Measurements from ENCODE around the gene TBC1D4.

The TBC1D4 gene

DNA sequence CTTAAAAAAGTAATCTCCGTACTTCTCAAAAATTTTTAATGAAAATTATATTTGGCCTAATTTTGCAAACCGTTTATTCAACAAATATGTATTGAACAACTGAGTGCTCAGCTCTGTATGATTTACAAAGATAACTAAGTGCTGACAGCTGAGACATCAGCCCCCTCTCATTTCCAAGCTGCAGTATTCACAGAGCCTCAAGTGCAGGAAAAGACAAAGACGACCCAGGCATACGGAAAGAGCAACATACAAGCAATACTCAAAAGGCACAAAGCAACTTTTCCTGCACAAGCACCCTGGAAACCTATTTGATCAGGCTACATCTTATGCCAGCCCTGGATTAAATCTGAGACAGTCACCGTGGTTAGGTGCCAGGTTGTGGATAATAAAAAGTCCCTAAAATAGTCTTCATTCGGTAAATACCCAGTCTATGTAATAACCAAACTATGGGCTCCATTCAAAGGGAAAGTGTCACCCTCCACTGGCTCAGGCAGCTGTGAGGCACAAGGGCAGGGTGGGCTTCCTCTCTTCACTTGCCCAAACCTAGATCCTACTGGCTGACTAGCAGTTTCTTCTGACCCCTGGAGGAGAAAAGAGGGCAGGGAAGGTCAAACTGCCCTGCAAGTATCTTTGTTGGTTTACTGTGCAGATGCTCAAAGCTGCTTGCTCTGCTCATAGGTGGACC is 65.5 kb downstream of the TBC1D4 start:
- no peak for DNase-seq

DNA sequence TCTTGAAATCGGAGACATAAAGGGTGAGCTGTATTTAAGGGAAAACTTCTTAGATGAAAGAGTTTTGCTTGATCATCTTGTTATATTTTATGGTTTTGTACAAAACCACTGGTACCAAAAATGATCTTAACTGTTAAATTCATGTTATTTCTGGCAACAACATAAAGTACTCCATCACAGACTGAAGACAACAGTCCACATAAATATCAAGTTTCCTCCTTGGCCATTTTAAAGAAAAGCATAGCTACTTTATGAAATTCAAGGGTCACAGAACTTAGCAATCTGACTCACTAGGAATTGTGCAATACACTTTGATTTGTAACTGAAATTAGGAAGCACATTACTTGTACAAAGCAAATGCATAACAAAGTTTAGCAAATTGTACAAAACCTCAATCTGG is 66.3 kb downstream of the TBC1D4 start:
- no peak for DNase-seq

DNA sequence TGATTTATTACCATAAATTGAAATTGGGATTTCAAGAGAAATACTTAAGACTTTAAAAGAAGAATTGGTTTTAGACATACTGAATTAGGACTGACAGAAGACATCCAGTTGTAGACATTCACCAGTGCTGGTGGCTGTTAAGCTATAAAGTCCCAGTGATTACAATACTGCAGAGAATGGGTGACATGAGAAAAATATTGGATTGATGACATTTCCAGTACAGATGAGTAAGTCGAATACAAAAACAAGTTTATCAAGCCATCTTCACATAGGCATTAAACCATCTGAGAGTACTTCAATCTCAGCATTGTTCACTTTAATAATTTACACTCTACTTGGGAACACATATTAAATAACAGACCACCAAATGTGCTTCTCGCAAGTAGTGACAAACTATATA is 66.8 kb downstream of the TBC1D4 start:
- no peak for DNase-seq

DNA sequence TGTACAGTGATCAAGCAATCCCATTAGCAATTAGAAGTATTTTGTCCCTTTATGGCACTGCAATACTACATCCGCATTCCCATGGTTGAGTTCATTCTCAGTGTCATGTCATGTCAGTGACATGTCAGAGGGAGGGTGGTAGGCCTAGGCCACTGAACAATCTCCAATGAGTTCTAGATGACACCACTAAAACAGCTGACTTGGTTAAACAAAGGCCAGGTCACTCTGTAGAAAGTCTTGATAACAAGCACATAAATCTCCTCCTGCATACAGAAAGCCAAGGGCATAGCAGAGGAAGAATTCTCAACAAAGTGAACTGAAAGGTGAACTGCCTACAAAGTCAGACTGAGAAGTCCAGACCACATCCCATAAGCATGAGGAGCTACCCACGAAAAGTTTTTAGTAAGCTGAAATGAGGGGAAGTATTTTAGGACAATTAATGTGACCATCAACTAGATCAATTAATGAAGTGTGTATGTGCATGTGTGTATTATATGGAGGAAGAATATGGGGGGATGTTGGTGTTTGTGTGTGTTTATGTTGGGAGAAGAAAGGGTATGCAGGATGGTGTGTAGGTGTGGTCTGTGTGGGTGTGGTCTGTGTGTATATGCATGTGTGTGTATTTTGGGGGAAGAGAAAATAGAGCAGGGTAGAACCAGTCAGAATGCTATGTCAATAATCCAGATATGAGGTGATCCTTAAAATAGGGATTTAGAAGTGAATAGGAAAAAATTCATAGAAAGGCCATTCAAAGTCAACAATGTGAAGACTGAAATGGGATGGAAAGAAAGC is 67.7 kb downstream of the TBC1D4 start:
- DNase-seq, result no peak

DNA sequence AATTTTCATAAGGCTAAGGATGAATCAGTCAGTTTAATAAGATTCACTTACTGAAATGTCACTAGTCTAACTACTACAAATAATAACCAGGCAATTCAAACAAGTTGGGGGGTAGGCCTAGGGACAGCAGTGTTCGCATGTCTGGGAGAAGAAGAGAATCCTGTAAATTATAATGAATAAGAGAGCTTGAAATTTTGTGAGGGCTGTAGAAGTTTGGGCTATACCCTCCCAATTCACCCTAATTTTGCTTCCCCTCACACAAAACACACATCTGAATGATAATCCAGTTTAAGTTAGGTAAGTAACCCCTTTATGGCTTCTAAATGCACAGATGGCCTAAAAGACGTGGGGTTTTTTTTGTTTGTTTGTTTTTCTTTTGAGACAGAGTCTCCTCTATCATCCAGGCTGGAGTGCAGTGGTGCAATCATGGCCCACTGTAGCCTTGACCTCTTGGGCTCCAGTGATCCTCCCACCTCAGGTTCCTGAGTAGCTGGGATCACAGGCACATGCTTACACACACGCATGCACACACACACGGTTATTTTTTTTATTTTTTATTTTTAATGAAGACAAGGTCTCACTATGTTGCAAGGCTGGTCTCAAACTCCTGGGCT is 69.9 kb downstream of the TBC1D4 start:
- DNase-seq, result no peak

DNA sequence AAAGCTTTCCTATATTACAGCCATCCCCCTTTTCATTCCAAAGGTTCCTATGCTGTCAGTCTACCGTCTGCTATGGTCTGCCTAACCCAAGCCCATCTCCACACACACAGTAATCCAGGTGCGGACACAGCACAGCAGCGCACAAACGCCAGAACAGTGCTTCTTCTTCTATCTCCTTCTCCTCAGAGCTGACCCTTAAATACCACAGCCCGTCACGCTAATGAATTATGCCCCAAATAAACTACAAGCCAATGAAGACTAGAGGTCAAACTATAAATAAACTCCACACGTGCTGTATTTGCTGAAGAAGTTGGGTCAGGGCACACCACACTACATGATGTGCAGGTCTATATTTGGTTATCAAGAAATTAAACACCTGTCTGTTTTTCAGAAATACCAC is 71.8 kb downstream of the TBC1D4 start:
- no peak for DNase-seq

DNA sequence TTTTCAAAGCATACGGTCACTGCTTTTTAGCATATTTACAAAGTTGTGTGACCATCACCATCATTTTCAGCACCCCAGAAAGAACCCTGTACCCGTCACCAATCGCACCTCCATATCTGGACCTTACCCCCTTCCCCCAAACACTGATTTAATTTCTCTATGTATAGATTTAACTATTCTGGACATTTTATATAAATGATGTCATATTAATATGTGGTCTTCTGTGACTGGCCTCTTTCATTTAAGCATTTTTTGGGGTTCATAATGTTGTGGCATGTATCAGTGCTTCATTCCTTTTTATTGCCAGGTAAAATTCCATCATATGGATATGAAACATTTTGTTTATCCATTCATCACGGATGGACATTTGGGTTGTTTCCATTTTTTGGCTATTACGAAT is 74.0 kb downstream of the TBC1D4 start:
- DNase-seq, result no peak

DNA sequence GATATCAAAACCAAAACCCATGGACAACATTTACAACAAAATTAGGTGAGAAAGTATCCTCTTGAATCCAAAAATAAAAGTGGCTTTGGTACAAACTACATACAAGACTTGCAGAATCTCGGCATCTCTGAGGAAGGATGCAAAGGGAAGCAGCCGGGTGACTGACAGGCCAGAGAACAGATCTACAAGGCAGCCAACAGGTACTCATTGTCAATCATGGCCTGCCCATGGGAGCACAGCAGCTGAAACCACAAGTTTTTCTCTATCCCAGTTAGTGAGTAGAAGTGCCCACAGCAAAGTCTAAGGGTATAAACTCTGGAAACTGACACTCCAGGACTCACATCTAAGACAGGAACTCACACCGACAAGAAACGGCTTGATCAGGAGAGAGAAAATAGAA is 74.5 kb downstream of the TBC1D4 start:
- no peak for DNase-seq

DNA sequence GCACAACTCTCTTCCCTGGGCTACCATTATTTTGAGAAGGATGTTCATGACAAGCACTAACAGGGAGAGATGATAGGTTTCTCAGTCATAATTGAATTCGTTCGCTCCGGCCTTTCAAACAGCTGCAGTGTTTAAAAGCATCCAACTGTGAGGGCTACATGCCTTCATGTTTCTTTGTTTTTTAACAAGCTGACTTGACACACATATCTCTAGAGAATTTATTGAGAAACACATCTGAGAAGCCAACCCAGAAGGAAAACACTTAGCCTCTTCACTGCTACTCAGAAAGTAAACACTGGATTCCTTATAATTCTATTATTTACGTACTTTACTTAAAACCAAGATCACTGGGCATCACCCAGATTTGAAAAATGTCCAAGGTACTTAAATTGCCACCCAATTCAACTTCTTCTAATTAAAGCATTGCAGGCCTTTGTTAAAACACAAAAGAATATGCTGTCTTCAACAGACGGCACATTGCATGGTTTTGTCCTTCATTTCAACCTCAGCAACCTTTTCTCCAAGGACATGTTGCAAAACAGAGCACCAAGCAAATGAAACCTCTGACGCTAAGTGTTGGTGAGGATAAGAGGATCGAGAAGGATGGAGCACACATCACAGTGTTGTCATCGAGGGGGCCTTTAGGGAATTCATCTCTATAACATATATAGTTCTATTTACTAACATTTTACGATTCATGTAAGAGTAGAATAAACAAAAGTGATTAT is 75.8 kb downstream of the TBC1D4 start:
- no peak for DNase-seq

DNA sequence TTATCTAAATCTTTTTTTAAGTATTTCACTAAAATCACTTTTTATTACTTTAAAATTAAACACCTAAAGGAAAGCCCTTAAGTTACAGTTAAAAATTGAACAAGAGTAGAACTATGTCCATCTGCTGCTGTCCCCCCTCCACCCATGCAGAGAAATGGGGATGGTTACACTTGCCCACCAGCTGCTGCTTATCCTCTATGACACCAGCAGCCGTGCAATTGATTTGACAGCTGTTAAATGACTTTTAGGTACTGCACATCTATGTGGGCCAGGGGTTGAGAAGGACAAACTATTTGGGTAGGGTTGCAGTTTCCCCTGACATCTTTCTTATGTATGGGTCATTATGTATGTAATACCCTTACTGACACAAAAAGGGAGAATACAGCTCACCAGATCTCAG is 77.2 kb downstream of the TBC1D4 start:
- no peak for DNase-seq

DNA sequence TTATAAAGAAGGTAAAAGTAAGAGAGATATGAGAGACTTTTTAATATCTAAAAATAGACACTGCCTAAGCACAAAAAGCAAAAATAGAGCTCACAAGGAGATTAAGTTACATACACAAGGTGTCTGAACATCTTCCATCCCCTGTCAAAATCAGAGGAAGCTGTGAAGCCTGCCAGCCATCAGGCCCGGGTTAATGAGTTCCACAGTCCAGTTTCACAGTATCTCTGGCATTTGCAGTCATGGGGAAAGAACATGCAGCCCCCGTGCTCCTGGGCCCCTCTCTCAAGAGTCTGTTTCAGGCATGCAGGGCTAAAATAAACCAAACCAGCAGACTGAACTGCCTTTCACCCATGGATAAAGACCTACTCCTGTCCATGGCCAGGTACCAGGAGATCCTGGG is 79.2 kb downstream of the TBC1D4 start:
- DNase-seq, result no peak

DNA sequence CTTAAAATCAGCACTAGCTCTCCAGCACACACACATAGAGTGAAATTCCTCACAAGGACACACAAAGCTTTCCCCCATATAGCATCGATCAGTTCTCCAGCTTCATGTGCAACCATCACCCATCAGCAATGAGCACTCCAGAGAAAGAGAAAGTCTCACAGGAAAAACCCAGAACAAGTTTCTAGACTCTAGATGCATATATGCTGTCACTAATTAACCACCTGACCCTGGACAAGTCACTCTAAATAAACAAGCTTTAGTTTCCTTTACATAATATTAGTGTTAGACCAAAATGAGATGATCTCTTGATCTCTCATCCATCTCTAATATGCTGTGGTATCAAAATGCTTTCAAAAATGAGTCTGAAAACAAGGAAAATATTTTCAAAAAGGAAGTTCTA is 81.2 kb downstream of the TBC1D4 start:
- DNase-seq, result no peak

DNA sequence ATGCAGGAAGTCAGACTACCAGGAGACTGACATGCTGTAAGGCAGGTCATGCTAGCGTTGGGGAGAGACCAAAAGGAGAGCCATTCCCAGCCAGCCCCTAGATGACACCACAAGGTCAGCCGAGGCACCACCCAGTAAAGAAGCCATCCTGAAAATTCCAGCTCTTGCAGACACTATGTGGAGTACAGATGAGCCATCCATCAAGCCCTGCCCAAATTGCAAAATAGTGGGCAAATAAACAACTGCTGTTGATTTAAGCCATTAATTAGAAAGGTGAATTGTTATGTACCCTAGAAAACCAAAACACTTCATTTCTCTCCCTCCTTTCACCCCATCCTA is 82.1 kb downstream of the TBC1D4 start:
- DNase-seq, result no peak

DNA sequence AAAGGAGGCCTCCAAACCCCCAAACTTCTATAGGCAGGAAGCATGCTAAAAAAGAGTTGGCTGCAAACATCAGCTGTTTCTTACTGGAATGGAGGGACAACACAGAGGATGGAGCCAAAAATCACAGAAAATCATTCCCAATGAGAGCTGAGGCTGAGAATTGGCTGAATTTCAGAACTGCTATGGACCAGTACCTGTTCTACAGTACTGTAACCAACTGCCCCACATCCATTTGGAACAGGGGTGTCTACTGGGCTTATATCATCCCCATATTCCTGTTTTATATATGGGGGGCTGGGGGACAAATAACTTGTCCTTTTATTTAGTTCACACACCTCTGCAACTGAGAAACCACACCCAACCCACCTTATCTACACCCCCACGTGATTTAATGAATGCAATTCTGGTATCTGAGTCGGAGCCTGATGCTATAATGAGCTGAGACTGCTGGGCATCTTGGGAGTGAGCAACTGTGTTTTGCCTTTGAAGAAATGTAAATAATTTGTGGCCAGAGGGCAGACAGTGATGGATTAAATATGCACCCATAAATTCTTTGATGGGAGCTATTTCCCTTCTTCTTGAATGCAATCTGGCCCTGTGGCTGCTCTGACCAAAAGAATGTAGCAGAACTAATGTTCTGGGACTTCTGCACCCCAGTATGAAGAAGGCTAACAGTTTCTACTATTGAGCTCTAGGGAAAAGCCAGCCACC is 82.6 kb downstream of the TBC1D4 start:
- no peak for DNase-seq

DNA sequence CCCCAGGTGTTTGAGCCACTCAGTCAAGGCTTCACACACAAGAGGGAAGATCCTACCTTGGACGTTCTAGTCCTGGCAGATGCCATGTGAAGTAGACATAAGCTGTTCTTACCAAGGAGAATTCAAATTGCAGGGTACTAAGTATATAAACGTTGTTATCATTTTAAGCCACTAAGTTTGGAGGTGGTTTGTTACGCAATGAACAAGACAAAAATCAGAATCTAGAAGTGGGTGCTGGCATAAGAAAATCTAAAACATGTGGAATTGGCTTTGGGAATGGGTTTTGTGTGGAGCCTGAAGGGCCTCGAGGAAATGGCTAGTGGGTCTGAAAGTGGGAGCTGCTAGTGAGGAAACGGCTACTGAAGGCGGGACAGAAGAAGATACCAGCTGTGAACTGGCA is 83.9 kb downstream of the TBC1D4 start:
- no peak for DNase-seq

DNA sequence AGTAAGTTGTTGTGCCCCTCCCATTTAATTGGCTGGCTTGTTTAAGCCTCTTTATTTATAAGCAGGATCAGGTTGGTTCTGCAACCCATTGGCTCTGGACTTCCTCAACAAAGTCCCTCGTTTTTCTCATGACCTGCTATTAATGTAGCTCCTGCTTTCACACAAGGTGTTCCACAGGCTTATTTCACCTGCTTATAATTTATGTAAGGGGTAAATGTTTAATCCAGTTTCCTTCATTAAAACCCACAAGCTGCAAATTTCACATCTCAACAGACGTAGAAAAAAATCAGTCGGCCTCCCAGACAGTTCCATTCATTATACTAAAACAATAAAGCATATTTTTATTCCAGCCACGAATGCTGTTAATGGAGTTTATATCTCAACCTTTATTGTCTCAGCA is 86.1 kb downstream of the TBC1D4 start:
- no peak for DNase-seq

DNA sequence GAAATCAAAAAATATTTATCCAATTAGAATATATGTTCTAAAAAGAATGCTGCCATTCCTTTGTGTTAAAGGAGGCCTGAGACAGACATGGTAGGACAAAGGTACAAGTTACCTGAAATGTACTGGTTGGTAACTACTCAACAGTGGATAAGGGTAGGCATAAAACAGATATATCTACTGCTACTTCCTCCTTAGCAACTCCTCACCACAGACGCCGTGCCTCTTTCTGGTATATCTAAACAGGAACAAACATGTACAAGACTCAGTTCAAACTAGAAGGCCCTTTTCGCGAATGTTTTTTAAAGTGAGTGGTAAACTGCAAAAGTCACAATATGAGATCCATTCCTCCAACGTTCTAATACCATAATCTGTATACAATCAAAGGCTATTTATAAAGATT is 86.9 kb downstream of the TBC1D4 start:
- no peak for DNase-seq

DNA sequence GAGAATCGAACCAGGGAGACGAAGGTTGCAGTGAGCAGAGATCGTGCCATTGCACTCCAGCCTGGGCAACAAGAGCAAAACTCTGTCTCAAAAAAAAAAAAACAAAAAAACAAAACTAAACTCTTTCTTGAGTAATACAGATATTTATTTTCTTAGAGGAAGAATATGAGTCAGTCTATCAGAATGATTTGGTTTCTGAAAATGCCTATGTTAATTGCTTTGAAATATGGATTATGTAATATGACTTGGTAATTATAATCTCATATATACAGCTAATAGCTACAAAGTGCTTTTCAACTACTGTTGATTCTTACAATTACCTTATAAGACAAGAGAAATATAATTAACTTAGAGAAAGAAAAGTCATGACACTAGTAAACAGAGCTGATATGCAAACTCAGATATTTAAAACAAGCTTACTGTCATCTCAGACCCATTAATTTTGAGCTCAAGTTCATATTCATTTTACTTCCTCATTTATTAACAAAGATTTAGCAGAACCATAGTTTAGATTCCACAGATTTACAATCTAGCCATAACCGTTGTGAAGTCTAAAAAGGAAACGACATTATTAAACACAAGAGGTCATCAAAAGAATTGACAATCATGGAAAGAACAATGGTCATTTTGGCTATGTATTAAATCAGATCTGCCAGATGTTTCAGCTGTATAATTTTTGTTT is 88.0 kb downstream of the TBC1D4 start:
- no peak for DNase-seq

DNA sequence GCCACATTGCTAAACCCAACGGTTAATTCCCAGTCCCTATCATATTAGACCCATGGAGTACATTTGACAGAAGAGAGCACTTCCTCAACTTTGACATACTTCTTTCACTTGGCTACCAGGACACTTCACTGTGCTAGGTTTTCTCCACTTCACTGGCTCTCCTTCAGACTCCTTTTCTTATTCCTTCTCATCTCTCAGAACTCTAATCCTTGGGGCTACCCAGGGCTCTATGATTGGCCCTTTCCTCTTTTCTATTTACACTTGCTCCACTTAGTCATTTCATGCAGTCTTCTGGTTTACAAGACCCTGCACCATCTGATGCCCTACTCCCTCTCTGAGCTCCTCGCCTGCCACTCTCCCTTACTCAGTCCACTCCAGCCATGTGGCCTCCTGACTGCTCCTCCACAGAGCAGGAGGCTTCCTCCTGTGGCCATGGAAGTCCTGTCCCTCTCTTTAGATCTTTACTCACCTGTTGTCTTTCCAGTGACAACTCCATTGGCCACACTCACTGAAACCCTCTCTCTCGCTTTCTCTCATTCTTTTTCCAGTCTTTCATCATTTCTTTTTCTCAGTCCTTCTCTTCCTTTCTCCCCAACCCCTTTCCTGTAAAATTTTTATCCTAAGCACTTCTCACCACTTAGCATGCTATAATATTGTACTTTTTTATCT is 90.4 kb downstream of the TBC1D4 start:
- DNase-seq, result no peak

DNA sequence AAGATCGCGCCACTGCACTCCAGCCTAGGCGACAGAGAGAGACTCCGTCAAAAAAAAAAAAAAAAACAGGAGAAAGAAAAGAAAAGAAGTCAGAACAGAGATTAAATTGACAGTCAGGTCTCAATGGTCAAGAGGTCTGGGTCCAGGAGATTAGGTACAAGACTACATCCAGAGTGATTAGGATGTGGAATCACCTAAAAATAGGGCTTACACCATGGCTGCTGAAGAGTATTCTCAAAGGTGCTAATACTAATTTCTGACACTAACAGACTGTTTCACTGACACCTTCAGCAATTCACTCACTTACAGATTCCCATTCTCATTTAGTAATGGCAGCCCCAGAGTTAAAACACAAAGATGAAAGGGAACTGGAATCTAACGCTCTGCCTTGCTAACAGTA is 91.7 kb downstream of the TBC1D4 start:
- no peak for DNase-seq

DNA sequence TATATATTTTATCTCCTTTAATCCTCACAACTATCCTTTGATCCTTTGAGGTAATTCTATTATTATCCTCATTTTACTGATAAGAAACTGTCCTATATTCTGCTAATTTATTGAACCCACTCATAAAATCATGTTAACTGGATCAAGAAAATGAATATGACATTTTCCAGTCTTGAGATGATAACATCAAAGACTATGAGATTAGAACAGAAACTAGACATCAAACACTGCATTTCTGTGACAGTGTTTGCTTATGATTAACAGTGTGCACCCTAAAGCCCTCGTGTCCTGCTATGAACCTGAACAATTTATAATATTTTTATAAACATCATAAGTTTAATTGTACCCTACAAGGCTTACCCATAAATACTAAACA is 96.3 kb downstream of the TBC1D4 start:
- no peak for DNase-seq

Data from stimulated activated naive CD4-positive, alpha-beta T cell treated with Interleukin-2 at 50 U/mL for 16 hours (primary cell).